Liver (tissue), 3 donors: ENCODE measurements around the gene FZR1.

Experiments used
- CTCF ChIP-seq: fragments of 150-350 bp; IDR thresholded peaks from 2 replicates; pipeline ENCODE4 v1.5.1; 2017; ENCODE audit warnings: improper control_type of control experiment, low read depth, low read length; ENCODE audit not compliant: missing input control
- RXRA ChIP-seq, 2 donors: IDR thresholded peaks; 2 replicates each; pipeline ENCODE4 v1.6.1; 2017 to 2018; ENCODE audit warnings: antibody characterized with exemption in 2 of 2, mild to moderate bottlenecking in 1 of 2
- TF ChIP-seq, protein P1 (sequence below): IDR thresholded peaks from 2 replicates; pipeline ENCODE4 v1.6.1; 2016; ENCODE audit warnings: antibody characterized with exemption, mild to moderate bottlenecking
- donor health status: healthy.
- donor health status: healthy.

- TF ChIP-seq, protein P1, sequence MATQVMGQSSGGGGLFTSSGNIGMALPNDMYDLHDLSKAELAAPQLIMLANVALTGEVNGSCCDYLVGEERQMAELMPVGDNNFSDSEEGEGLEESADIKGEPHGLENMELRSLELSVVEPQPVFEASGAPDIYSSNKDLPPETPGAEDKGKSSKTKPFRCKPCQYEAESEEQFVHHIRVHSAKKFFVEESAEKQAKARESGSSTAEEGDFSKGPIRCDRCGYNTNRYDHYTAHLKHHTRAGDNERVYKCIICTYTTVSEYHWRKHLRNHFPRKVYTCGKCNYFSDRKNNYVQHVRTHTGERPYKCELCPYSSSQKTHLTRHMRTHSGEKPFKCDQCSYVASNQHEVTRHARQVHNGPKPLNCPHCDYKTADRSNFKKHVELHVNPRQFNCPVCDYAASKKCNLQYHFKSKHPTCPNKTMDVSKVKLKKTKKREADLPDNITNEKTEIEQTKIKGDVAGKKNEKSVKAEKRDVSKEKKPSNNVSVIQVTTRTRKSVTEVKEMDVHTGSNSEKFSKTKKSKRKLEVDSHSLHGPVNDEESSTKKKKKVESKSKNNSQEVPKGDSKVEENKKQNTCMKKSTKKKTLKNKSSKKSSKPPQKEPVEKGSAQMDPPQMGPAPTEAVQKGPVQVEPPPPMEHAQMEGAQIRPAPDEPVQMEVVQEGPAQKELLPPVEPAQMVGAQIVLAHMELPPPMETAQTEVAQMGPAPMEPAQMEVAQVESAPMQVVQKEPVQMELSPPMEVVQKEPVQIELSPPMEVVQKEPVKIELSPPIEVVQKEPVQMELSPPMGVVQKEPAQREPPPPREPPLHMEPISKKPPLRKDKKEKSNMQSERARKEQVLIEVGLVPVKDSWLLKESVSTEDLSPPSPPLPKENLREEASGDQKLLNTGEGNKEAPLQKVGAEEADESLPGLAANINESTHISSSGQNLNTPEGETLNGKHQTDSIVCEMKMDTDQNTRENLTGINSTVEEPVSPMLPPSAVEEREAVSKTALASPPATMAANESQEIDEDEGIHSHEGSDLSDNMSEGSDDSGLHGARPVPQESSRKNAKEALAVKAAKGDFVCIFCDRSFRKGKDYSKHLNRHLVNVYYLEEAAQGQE = no peak
- TF ChIP-seq CTCF = no peak
- TF ChIP-seq RXRA (IDR thresholded peaks at IDR 0.05) = peak; percentile 14 to 28
Measured at GRCh38 chr19:3508771-3509535, 2.8 kb downstream of the FZR1 start.
